ENCODE data around the gene MAP3K20.
"Not testable (repeated sequence)": the region's sequence is repeated elsewhere in the genome, so short reads cannot be mapped to it uniquely, and the experiment has no call there.

The MAP3K20 gene

GRCh38 chr2:173161507-173161906, 85.9 kb downstream of the MAP3K20 start:
- no peak for DNase-seq

GRCh38 chr2:173163357-173163756, 87.7 kb downstream of the MAP3K20 start:
- not testable (repeated sequence) for DNase-seq

GRCh38 chr2:173164396-173164795, 88.8 kb downstream of the MAP3K20 start:
- DNase-seq, result no peak

- no peak for DNase-seq
These were observed 90.0 kb downstream of the MAP3K20 start for GRCh38 chr2:173165443-173166238.

- no peak for DNase-seq
These were observed 95.7 kb downstream of the MAP3K20 start for GRCh38 chr2:173171321-173171720.

GRCh38 chr2:173171924-173172643, 96.4 kb downstream of the MAP3K20 start:
- no peak for DNase-seq

GRCh38 chr2:173174339-173174738, 98.7 kb downstream of the MAP3K20 start:
- DNase-seq, result not testable (repeated sequence)

- DNase-seq, result no peak
These were observed 99.6 kb downstream of the MAP3K20 start for GRCh38 chr2:173175222-173175621.

- DNase-seq, result no peak
These were observed 106.3 kb downstream of the MAP3K20 start for GRCh38 chr2:173181982-173182381.

- no peak for DNase-seq
These were observed 108.7 kb downstream of the MAP3K20 start for GRCh38 chr2:173184031-173185004.

- no peak for DNase-seq
These were observed 109.8 kb downstream of the MAP3K20 start for GRCh38 chr2:173185437-173185836.

- no peak for DNase-seq
These were observed 112.5 kb downstream of the MAP3K20 start for GRCh38 chr2:173187941-173188788.

- DNase-seq, result no peak
These were observed 116.0 kb downstream of the MAP3K20 start for GRCh38 chr2:173191601-173192000.

- DNase-seq, result no peak
These were observed 116.4 kb downstream of the MAP3K20 start for GRCh38 chr2:173192071-173192470.

- no peak for DNase-seq
These were observed 118.3 kb downstream of the MAP3K20 start for GRCh38 chr2:173193925-173194324.

GRCh38 chr2:173195100-173195499, 119.5 kb downstream of the MAP3K20 start:
- DNase-seq, result no peak

- DNase-seq, result no peak
These were observed 120.4 kb downstream of the MAP3K20 start for GRCh38 chr2:173196080-173196479.

- no peak for DNase-seq
These were observed 121.0 kb downstream of the MAP3K20 start for GRCh38 chr2:173196638-173197037.

GRCh38 chr2:173198327-173198726, 122.7 kb downstream of the MAP3K20 start:
- no peak for DNase-seq

GRCh38 chr2:173199294-173199693, 123.6 kb downstream of the MAP3K20 start:
- no peak for DNase-seq

GRCh38 chr2:173202570-173202969, 126.9 kb downstream of the MAP3K20 start:
- DNase-seq, result no peak

GRCh38 chr2:173204316-173204715, 128.7 kb downstream of the MAP3K20 start:
- DNase-seq, result no peak

Data from activated naive CD4-positive, alpha-beta T cell treated with Interleukin-2 at 50 U/mL for 16 hours (primary cell).